Measurements from ENCODE around the gene FPGS.
"Not testable (repeated sequence)": the region's sequence is repeated elsewhere in the genome, so short reads cannot be mapped to it uniquely, and the experiment has no call there.

Gene FPGS

DNA sequence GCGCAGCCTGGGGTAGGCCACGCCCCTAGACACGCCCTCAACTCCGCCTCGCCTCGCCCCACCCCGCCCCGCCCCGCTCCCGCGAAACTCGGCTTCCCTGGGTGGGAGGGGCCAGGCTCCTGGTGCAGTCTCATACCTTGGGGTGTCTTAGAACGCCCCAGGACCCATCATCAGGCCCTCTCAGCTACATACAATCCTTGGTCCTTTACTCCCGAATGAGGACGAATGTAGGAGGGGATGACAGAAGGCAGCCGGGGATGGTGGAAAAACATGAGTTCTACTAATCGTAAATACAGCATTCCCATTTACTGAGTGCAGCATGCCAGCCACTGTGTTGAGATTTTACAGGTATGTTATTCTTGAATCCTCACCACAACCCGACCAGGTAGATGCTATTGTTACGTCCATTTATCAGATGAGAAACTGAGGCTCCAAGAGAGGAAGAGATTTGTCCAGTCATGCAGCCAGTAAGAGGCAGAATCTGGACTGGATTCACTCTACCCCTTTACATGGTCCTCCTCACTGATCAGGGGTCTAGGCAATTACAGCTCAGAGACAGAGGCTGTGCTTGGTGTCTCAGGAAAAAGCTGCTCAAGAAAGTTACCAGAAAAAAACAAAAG, 31.0 kb upstream of the FPGS start:
- no peak for DNase-seq (ENCODE audit: low spot score)

DNA sequence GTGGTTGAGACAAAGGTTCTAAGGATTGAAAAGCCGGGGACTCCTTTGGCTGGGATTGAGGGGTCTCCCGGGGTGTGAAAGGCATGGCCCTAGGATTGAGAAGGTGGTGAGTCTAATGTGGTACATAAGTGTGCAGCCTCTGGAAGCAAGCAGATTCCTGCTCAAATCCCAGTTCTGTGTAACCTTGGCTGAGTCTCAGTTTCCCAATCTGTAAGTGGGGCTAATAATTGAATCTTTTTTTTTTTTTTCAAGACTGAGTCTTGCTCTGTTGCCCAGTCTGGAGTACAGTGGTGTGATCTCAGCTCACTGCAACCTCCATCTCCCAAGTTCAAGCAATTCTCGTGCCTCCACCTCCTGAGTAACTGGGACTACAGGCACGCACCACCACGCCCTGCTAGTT, 30.1 kb upstream of the FPGS start:
- DNase-seq (ENCODE audit: low spot score), result no peak

DNA sequence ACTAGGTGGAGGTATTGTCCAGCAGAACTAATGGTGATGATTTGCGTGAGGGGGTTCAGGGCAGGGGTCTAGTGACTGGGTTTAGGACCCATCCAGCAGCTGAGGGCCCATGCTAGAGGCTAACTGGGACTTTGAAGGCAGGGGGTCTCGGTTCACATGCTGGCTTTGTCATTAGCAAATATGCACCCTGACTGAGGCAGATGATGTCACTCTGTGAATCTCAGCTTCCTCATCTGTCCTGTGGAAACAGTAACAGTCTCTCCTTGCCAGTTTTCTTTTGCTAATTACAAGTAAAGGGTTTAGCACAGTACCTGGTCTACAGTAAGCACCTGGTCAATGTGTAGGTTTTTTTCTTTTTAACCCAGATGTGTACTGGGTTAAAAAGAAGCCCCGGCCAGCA, 29.4 kb upstream of the FPGS start:
- no peak for DNase-seq (ENCODE audit: low spot score)

DNA sequence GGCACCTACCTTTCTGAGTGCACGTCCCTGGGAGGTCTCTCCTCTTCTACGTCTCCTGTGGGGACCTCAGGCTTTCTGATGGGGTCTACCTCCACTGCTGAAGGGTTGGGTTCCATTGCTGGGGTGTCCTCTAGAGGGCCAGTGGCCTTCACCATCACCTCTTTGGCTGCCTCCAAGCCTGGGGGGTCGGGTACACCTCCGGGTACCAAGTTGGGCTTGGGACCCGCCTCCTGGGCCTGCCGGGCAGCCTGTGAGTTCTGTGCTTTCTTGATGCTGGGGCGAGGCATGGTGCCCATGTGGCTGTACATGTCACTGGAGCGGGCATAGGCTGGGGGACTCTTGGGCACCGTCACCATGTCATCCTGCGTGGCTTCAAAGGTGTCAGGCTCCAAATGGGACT, 28.7 kb upstream of the FPGS start:
- DNase-seq (ENCODE audit: low spot score), result no peak

DNA sequence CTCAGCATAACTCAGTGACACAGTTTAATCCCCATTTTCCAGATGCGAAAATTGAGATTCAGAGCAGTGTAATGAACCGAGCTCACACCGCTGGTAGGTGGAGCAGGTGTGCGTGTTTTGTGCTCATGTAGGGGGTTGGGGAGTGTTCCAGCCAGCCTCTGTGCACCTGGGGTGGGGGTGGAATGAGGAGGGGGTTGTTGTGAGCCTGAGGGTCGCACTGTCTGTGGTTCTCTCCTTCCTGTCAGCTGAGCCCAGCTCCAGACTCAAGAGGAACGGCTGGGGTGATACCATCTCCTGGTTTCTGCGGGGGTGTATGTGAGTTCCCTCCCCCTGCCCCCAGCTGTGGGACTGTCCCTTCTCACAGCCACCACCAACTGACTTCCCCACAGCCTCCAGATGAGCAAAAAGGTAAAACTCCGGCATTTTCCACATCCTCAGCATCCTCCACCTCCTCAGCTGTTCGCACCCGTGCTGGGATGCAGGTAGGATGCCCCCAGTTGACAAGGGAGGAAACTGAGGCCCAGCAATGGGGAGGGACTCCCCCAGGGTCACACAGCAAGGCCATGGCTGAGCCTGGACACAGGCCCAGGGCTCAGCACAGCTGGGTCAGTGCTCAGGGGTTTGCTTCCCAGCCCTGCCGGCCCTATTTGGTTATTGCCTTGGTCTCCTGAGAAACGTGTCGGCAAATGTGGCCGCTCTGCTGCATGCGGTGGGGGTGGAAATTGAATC, 26.3 kb upstream of the FPGS start:
- DNase-seq (ENCODE audit: low spot score), result peak; percentile 43

DNA sequence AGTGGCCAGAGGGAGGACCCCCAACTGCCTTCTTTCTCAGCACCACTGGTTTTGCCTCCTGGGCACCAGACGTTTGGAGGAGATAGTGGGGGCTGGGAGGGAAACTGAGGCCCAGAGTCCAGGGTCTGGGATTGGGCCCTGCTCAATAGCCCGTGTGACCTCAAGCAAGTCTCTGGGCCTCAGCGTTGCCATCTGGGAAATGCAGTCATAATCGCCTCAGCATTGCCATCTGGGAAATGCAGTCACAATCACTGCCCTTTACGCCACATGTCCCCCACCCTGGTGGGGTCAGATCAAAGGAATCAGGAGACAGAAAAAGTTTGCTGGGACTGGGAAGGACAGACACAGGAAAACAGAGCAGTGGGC, 25.8 kb upstream of the FPGS start:
- DNase-seq (ENCODE audit: low spot score), result no peak

DNA sequence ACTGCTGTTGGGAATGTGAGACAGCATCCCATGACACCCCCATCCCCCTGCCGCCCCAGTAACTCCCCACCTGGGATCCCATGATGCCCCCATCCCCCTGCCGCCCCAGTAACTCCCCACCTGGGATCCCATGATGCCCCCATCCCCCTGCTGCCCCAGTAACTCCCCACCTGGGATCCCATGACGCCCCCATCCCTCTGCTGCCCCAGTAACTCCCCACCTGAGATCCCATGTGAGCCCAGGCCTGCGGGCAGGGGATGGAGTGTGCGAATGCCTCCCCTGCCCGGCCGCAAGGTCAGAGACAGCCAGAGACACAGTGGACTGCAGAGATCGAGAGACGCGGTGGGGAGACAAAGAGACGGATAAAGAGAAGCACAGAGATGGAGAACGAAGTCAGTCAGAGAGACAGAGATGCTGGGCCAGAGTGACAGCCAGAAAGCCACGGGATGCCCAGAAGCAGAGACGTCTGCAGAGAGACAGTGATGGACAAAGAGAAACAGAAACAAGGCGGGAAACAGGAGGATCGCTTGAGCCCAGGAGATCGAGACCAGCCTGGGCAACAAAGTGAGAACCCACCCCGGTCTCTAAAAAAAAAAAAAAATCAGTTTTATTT, 25.2 kb upstream of the FPGS start:
- no peak for DNase-seq (ENCODE audit: low spot score)

DNA sequence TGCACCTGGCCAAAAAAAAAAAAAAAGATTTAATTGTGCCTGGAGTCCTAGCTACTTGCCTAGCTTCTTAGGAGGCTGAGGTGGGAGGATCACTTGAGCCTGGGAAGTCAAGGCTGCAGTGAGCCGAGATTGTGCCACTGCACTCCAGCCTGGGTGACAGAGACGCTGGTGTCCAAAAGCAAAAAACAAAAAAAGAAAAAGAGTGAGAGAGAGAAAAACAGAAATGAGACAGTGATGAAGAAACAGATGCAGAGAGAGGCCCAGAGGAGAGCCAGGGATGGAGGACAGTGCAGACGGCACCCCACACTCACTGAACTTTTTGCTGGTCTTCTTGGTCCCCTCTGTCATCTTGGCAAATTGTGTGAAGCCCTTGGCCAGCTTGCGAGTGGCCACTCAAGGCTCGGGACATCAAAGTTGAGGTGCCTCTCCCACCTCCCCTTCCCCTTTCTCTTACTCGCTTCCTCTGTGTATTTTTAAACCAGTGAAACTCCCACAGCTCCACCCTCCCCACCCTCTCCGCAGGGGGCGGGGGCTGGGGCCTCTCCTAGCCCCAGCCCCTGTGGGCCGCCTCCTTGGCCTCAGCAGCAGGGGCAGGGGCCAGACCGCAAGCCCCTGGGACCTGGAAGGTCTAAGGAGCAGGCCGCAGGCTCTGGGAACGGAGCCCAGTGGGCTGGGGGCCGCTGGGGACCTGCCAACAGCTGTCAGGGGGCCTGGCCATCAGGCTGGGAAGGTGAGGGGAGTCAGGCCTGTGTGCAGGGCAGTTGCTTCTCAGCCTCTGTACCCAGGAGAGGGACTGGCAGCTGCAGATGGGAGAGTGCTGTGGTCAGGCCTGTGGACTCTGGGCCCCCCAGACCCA, 24.2 kb upstream of the FPGS start, which contains the start of gene SH2D3C:
TSS of gene SH2D3C (minus strand) at position 387 of the 856 bp plus-strand sequence. CDS start at position 348, 39 bp downstream.
- DNase-seq (ENCODE audit: low spot score), result peak; percentile 62

DNA sequence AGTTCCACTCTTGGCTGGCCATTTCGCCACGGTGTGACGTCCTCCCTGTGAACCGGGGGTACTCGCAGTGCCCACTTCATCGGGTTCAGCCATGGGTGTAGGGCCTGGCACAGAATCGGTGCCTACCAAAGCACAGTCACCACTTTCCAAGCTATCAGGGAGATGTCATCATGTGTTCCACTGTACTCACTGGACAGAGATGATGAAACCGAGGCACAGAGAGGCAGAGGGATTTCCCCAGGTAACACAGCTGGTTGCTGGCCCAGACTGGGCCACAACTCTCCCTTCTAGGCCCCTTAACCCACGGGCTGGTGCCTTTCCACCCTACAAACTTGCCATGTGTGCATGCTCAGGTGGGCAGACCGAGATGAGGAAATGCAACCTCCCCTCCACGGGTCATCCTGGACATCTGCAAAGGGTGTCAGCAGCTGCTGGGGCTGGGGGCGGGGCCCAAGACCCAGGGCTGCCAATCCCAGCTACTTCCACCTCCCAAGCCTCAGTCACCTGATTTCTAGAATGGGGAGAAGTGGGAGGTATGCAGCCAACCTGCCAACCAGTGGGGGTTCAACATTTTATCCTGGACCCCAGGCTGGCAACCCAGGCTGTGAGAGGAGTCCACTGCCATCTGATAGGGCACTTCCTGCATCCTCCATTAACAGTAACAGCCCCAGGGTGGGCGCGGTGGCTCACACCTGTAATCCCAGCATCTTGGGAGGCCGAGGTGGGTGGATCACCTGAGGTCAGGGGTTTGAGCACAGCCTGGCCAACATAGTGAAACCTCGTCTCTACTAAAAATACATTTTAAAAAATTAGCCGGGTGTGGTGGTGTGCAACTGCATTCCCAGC, 23.3 kb upstream of the FPGS start:
- DNase-seq (ENCODE audit: low spot score), result peak; percentile 22

DNA sequence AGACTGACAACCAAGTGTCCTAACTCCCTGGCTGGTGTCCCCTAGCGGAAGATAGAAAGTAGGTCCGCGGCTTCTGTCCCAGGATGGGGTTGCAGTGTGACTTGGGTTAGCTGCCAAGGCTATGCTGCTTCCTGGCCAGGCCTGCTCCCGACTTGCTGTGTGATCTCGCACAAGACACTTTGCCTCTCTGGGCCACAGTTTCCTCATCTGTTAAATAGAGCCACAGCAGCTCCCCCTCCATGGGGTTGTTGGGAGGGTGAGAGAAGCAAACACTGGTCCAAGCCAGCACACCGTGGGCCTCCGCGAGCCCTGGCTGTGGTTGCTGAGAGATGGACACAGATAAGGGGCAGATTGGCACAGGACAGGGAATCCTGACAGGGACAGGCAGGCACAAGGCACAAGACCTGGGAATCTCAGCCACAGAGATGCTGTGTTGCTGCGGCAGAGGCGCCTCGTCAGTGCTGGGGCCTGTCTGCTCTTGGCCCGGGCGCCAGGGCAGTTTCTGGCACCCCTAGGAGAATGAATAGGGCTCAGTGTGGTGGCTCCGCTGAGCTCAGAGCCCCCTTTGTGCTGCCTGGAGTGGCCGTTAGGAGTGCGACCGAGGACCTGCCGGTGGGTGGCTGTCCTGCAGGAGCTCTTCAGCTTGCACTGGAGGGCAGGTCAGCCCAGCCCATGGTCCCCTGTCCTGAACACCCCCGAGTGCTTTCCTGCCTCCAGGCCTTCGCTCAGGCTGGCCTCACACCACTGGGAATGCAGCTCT, 22.4 kb upstream of the FPGS start:
- peak; percentile 82 for DNase-seq (ENCODE audit: low spot score)

DNA sequence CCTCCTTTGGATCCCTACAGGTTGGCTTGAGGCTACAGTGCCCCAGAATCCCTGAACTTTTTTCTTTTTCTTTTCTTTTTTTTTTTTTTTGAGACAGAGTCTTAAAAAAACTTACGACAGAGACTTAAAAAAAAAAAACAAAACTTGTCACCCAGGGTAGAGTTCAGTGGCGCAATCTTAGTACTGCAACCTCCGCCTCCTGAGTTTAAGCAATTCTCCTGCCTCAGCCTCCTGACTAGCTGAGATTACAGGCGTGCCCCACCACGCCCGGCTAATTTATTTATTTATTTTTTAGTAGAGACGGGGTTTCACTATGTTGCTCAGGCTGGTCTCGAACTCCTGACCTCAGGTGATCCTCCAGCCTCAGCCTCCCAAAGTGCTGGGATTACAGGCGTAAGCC, 21.8 kb upstream of the FPGS start:
- not testable (repeated sequence) for DNase-seq (ENCODE audit: low spot score)

DNA sequence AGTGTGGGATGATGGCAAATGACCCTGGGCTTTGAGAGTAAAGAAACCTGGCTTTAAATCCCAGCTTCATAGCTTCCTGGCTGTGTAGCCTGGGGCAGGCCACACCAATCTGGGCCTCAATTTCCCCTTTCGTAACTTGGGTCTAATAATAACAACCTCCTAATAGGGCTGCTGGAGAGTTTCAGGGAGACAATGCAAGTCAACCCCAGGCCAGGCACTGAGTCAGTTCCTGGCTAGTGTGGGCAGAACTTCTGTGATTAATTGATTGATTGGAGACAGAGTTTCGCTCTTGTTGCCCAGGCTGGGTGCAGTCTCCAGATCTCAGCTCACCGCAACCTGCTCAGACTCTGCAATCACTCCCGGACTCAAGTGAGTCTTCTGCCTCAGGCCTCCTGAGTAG, 20.9 kb upstream of the FPGS start:
- no peak for DNase-seq (ENCODE audit: low spot score)

DNA sequence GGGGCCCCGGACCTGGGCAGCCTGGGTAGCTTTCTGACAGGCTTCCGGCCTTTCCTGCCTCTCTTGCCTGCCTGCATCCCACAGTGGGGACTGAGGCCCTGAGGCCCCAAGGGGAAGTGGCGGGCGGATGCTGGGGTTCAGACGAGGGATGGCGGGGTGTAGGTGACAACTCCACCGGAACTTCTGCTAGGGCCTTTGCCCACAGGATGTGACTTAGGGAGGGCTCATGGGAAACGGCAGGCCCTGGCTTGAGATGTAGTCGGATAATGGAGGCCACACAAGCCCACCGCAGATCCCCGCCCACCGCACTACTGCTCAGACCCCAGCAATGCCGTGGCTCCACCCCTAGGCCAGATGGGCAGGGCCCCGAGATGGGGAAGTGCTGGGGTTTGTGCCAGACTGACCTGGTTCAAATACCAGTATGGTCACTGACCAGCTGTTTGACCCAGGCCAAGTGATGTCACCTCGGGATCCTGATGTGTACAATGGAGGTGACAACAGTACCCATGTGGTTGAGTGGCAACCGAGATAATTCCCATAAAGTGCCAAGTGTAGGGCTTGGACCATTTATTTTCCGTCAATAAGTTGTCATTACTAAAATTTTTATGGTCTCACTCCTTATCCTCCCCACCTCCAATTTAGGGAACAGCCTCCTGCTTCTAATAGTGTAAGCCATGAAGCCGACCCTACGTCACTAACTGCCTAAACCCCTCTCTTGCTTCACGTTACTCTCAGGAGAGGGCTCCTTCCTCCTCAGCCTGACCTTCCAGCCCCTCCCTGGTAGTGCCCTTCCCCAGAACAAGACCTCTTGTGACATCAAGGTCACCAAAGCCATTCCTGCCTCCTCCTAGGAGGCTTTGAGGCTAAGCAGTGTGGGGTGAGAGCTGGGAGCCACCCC, 19.3 kb upstream of the FPGS start:
- peak; percentile 38 for DNase-seq (ENCODE audit: low spot score)

DNA sequence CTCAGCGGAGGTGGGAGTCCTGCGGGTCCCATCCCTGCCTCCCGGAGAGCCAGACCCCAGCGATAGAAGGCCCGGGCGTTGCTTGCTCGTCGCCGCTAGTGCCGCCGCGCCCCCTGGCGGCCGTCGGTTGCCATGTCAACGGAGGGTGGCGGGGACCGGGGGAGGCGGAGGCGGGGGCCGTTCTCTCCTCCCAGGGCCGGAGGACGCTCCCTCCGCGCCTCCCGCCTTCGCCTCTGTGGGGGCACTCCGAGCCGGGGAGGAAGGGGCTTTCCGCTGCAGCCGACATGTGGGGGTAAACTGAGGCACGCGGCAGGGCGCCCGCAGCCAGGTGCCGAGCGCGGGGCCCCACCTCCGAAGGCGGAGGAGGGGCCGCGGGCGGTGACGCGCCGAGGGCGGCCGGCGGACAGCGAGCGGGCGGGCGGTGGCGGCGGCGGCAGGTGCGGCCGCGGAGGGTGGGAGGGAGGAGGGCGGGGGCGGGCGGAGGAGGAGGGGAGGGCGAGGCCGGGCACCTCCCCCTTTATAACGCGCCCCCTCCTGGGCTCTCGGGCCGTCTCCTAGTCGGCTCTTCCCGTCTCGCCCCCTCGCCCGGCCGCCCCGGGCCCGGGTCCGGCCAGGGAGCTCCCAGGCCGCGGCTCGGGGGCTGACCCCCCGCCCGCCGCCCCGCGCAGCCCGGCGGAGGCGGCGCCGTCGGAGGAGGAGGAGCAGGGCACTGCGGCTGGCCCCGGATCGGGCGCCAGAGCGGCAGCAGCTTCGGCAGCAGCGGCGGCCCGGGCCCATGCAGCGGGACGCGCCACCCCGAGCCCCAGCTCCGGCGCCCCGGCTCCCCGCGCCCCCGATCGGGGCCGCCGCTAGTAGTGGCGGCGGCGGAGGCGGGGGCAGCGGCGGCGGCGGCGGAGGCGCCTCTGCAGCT, 17.4 kb upstream of the FPGS start:
- peak; percentile 66 for DNase-seq (ENCODE audit: low spot score)

DNA sequence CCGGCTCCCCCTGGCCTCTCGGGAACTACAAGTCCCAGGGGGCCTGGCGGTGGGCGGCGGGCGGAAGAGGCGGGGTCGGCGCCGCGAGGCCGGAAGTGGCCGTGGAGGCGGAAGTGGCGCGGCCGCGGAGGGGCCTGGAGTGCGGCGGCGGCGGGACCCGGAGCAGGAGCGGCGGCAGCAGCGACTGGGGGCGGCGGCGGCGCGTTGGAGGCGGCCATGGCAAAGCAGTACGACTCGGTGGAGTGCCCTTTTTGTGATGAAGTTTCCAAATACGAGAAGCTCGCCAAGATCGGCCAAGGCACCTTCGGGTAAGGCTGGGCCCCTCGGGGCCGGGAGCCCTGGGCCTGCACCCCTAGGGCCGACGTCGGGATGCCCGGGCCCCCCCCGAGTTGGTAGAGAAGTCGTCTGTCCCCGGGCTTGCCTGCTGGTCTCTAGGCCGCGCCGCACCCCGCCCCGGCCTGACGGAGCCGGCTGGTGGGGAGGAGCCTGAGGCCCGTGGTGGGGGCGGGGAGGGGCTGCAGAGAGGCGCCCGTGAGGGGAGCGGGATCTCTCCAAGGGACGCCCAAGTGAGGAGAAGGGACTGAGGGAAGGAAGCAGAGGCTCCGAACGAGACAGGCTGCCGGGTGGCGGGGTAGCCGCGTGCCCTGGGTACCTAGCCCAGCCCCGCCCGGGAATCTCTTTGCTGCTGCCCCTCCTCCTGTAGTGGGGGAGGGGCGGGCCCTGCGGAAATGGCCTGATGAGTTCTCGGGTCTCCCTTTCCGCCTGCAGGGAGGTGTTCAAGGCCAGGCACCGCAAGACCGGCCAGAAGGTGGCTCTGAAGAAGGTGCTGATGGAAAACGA, 16.5 kb upstream of the FPGS start, which contains the start of gene CDK9:
TSS of gene CDK9 (plus strand) at position 102 of the 840 bp plus-strand sequence. CDS start at position 217, 115 bp downstream.
- DNase-seq (ENCODE audit: low spot score), result peak; percentile 77

DNA sequence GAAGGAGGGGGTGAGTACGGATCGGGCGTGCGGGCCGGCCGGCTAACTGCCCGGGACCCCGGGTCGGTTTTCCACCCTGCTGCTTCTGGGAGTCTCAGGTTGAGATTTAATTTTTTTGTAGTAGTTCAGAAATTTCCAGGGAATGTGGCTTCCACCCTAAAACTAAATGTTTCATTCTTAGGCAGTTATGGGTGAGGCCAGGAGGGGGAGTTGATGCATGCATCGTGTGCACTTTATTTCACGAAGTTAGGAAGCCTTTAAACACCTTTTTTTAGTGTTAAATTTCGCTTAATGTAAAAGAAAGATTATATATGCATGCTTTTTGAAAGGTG, 15.9 kb upstream of the FPGS start:
- DNase-seq (ENCODE audit: low spot score), result no peak

DNA sequence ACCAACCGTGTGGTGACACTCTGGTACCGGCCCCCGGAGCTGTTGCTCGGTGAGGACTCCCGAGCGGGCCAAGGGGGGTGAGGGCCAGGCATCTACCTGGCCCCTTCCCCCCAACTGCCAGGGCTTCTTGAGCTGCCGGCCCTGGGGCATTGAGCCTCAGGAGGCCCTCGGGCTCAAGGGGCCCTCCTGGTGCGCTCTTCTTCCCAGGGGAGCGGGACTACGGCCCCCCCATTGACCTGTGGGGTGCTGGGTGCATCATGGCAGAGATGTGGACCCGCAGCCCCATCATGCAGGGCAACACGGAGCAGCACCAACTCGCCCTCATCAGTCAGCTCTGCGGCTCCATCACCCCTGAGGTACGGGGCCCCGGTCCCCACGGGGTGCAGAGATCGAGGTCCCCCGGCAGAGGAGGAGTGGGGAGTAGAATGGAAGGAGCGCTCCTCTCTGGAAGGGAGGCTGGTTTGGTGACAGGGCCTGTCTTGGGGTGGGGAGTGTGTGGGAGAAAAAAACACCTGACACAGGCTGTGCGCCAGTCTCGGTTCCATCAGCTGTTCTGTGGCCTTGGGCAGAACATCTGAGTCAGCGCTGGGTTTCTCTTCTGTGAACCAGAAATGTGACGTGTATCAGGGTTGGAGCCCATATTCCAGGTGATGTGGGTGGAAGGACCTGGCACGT, 14.2 kb upstream of the FPGS start:
- DNase-seq (ENCODE audit: low spot score), result no peak
